Effector memory CD4-positive, alpha-beta T cell (primary cell): Measurements from ENCODE around the gene DOC2A.

Experiments
- DNase-seq, 3 donors: peaks; one replicate each; pipeline ENCODE4 v3.0.0-alpha.2; 2020
- H3K27ac ChIP-seq: 2 replicates; pipeline ENCODE4 v1.7.0; 2013; ENCODE audit warnings: mild to moderate bottlenecking, low read length, moderate library complexity; ENCODE audit not compliant: insufficient read depth, poor library complexity, severe bottlenecking
- H3K27me3 ChIP-seq: replicated peaks from 2 replicates; pipeline ENCODE4 v1.7.0; 2013; ENCODE audit warnings: mild to moderate bottlenecking, low read length; ENCODE audit not compliant: insufficient read depth, control insufficient read depth, poor library complexity, severe bottlenecking
- H3K36me3 ChIP-seq: 2 replicates; pipeline ENCODE4 v1.7.0; 2013; ENCODE audit warnings: mild to moderate bottlenecking, low read length, moderate library complexity; ENCODE audit not compliant: control insufficient read depth, insufficient read depth
- H3K4me1 ChIP-seq: 2 replicates; pipeline ENCODE4 v1.7.0; 2013; ENCODE audit warnings: low read length, mild to moderate bottlenecking; ENCODE audit not compliant: control insufficient read depth, insufficient read depth, poor library complexity, severe bottlenecking
- H3K4me3 ChIP-seq: 2 replicates; pipeline ENCODE4 v1.7.0; 2013; ENCODE audit warnings: low read length, low read depth, mild to moderate bottlenecking; ENCODE audit not compliant: insufficient read depth, poor library complexity, severe bottlenecking
- H3K9me3 ChIP-seq: 2 replicates; pipeline ENCODE4 v1.7.0; 2013; ENCODE audit warnings: mild to moderate bottlenecking, low read length, moderate library complexity; ENCODE audit not compliant: control insufficient read depth

Gene DOC2A

GRCh38 chr16:29973384-29974246 lies 37.2 kb downstream of the DOC2A start, which contains the start of gene TAOK2:
TAOK2 (plus strand) TSS chr16:29973868; CDS start chr16:29977773, 3,905 bp downstream.
- Histone ChIP-seq H3K4me3 (peak within 1 kb of the TSS; percentile 100), H3K9me3 (no peaks in the 10 kb centered on the region), H3K36me3 (peaks cover 15% of the 10 kb centered on the region), H3K27me3 (no peaks in the 10 kb centered on the region), H3K27ac (peak within 1 kb of the TSS; percentile 91), H3K4me1 (peaks cover 25% of the 10 kb centered on the region)
- peak; percentile 89 to 91 (median 91) for DNase-seq

- H3K36me3 ChIP-seq = peaks cover 15% of the 10 kb centered on the region
- DNase-seq = no peak
- no peaks in the 10 kb centered on the region for H3K27me3 ChIP-seq
- H3K9me3 ChIP-seq = no peaks in the 10 kb centered on the region
- H3K27ac ChIP-seq = peak overlapping the region; percentile 91
- H3K4me3 ChIP-seq = peak overlapping the region; percentile 100
- H3K4me1 ChIP-seq = peaks cover 25% of the 10 kb centered on the region
These were observed 37.8 kb downstream of the DOC2A start for GRCh38 chr16:29972992-29973383.

DNA sequence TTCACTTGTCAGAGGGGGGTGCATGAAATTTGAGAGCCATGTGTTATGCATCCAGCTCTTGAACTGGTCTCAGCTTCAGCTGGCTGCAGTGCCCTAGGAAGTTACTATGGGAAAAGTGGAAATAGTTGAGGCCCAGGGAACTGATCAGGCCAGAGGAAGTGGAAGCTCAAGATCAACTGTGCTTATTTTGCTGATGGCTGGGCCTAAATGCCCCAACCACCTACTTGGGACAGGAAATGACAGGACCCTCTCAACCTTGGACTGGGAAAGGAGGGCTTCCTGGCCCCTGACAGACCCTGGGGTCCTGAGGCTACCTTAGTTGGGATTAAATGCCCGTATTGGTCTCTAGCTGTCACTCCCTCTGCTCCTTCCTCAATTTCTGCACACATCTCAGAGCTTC lies 38.3 kb downstream of the DOC2A start:
- Histone ChIP-seq H3K4me3 (no peak overlapping the region), H3K9me3 (no peaks in the 10 kb centered on the region), H3K36me3 (peaks cover 13% of the 10 kb centered on the region), H3K4me1 (peaks cover 25% of the 10 kb centered on the region), H3K27ac (peak overlapping the region; percentile 91), H3K27me3 (no peaks in the 10 kb centered on the region)
- DNase-seq = no peak

DNA sequence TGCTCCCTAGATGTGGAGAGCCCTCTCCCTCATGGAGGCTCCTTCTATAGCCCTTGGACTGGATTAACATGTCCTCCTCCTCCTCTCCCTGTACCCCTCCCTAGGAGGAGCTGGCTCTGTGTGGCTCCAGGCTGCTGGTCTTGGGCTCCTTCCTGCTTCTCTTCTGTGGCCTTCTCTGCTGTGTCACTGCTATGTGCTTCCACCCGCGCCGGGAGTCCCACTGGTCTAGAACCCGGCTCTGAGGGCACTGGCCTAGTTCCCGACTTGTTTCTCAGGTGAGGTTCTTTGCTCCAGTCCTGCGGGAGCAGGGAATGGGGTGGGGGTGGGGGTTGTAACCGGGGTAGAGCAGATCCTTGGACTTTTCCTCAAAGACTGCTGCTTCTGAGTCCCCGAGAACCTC lies 39.5 kb downstream of the DOC2A start:
- Histone ChIP-seq H3K4me1 (peaks cover 25% of the 10 kb centered on the region), H3K9me3 (no peaks in the 10 kb centered on the region), H3K27ac (no peak overlapping the region), H3K27me3 (no peaks in the 10 kb centered on the region), H3K36me3 (peaks cover 11% of the 10 kb centered on the region), H3K4me3 (no peak overlapping the region)
- DNase-seq = no peak

DNA sequence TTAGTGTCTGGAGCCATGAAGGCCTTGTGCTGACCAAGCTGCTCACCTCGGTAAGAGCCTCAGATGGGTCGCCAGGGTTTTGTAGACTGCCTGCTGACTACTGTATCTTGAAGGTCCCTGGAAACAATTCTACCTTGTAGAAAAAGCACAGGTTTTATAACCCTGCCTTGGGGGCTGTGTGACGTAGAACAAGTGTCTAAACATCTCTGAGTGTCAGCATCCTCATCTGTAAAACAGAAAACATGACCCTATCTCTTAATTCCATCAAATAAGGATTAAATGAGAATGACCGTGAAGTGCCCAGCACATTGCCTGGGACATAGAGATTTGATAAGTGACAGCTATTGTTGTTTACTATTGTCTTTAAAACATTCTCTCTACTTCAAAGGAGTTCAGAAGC lies 42.6 kb downstream of the DOC2A start:
- no peaks in the 10 kb centered on the region for H3K9me3 ChIP-seq
- no peaks in the 10 kb centered on the region for H3K27me3 ChIP-seq
- no peak for DNase-seq
- peaks cover 11% of the 10 kb centered on the region for H3K36me3 ChIP-seq
- no peaks in the 10 kb centered on the region for H3K4me1 ChIP-seq
- H3K4me3 ChIP-seq = no peak overlapping the region
- H3K27ac ChIP-seq = no peak overlapping the region

GRCh38 chr16:29963021-29963743 lies 47.6 kb downstream of the DOC2A start:
- Histone ChIP-seq H3K9me3 (no peaks in the 10 kb centered on the region), H3K27ac (peak overlapping the region; percentile 87), H3K4me1 (peaks cover 11% of the 10 kb centered on the region), H3K4me3 (no peak overlapping the region), H3K36me3 (peaks cover 4% of the 10 kb centered on the region), H3K27me3 (no peaks in the 10 kb centered on the region)
- no peak for DNase-seq

- H3K9me3 ChIP-seq = no peaks in the 10 kb centered on the region
- no peaks in the 10 kb centered on the region for H3K27me3 ChIP-seq
- peaks cover 11% of the 10 kb centered on the region for H3K4me1 ChIP-seq
- H3K4me3 ChIP-seq = peak overlapping the region; percentile 70
- no peak for DNase-seq
- H3K36me3 ChIP-seq = no peaks in the 10 kb centered on the region
- H3K27ac ChIP-seq = peak overlapping the region; percentile 87
These were observed 48.4 kb downstream of the DOC2A start for GRCh38 chr16:29962344-29962994.

GRCh38 chr16:29961479-29962343 lies 49.1 kb downstream of the DOC2A start, which contains the start of gene TMEM219:
TMEM219 (plus strand) TSS chr16:29962079; CDS start chr16:29963144, 1,065 bp downstream.
- Histone ChIP-seq H3K36me3 (no peaks in the 10 kb centered on the region), H3K27ac (peak within 1 kb of the TSS; percentile 87), H3K4me3 (peak within 1 kb of the TSS; percentile 70), H3K4me1 (peaks cover 11% of the 10 kb centered on the region), H3K9me3 (no peaks in the 10 kb centered on the region), H3K27me3 (no peaks in the 10 kb centered on the region)
- peak; percentile 90 to 93 (median 91) for DNase-seq

GRCh38 chr16:29961127-29961478 lies 49.7 kb downstream of the DOC2A start:
- Histone ChIP-seq H3K27ac (peak overlapping the region; percentile 66), H3K9me3 (no peaks in the 10 kb centered on the region), H3K36me3 (no peaks in the 10 kb centered on the region), H3K27me3 (no peaks in the 10 kb centered on the region), H3K4me3 (peak overlapping the region; percentile 70), H3K4me1 (peaks cover 11% of the 10 kb centered on the region)
- DNase-seq = no peak
